GM19395 (cell line): Measurements from ENCODE around the gene KDM3B.
"Not testable (repeated sequence)": the region's sequence is repeated elsewhere in the genome, so short reads cannot be mapped to it uniquely, and the experiment has no call there.

Experiments used
- ATAC-seq: cut with Tn5 transposase; IDR thresholded peaks from one replicate; pipeline ENCODE4 v1.9.1; 2021; ENCODE audit warnings: mild to moderate bottlenecking, moderate library complexity; ENCODE audit not compliant: unreplicated experiment

The KDM3B gene

GRCh38 chr5:138466125-138466899 lies 113.8 kb downstream of the KDM3B start:
- no peak for ATAC-seq

- ATAC-seq: no peak
Observed at GRCh38 chr5:138466900-138467710, 114.6 kb downstream of the KDM3B start.

- ATAC-seq: no peak
Observed at GRCh38 chr5:138467711-138468132, 115.2 kb downstream of the KDM3B start.

GRCh38 chr5:138468133-138468965 lies 115.9 kb downstream of the KDM3B start:
- no peak for ATAC-seq

GRCh38 chr5:138468966-138469539 lies 116.6 kb downstream of the KDM3B start:
- no peak for ATAC-seq

GRCh38 chr5:138469540-138470321 lies 117.2 kb downstream of the KDM3B start:
- no peak for ATAC-seq

GRCh38 chr5:138470322-138471051 lies 118.0 kb downstream of the KDM3B start:
- no peak for ATAC-seq

GRCh38 chr5:138471052-138471361 lies 118.5 kb downstream of the KDM3B start:
- ATAC-seq: no peak

- ATAC-seq: no peak
Observed at GRCh38 chr5:138472353-138472752, 119.9 kb downstream of the KDM3B start.

GRCh38 chr5:138473151-138473550 lies 120.7 kb downstream of the KDM3B start:
- ATAC-seq: not testable (repeated sequence)

GRCh38 chr5:138476918-138477317 lies 124.4 kb downstream of the KDM3B start:
- no peak for ATAC-seq

GRCh38 chr5:138482638-138483037 lies 130.2 kb downstream of the KDM3B start:
- ATAC-seq: no peak
